Measurements from ENCODE around the gene TXK.

DNA sequence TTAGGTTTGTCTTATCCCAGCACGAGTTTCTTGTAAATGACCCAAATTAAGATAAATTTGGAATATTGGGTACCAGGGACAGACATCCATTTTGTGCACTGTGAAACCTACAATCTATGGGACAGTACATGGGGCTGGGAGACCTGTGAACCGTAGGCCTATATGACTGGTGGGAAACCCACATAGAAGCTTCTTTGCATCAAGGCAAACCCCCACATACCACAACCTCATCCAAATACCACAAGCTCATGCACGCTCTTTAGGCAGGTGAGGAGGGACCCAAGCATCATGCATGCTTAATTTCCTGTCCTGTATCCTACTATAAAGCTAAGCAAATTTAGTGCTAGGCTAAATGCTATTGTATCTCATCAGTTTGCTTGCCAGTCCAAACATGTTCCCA lies 69.7 kb downstream of the TXK start:
- TF ChIP-seq, protein P1, sequence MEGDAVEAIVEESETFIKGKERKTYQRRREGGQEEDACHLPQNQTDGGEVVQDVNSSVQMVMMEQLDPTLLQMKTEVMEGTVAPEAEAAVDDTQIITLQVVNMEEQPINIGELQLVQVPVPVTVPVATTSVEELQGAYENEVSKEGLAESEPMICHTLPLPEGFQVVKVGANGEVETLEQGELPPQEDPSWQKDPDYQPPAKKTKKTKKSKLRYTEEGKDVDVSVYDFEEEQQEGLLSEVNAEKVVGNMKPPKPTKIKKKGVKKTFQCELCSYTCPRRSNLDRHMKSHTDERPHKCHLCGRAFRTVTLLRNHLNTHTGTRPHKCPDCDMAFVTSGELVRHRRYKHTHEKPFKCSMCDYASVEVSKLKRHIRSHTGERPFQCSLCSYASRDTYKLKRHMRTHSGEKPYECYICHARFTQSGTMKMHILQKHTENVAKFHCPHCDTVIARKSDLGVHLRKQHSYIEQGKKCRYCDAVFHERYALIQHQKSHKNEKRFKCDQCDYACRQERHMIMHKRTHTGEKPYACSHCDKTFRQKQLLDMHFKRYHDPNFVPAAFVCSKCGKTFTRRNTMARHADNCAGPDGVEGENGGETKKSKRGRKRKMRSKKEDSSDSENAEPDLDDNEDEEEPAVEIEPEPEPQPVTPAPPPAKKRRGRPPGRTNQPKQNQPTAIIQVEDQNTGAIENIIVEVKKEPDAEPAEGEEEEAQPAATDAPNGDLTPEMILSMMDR (conservative IDR thresholded peaks at IDR 0.05): no peak
- no peak for TF ChIP-seq EZH2 (IDR thresholded peaks at IDR 0.05; ENCODE audit: low read depth)
